RPMI8226 (cell line): ENCODE data around the gene ADGRD2.

Experiments used
- DNase-seq: peaks from one replicate; pipeline ENCODE4 v3.0.0-alpha.2; 2015

Gene ADGRD2

GRCh38 chr9:124437086-124437485 lies 13.2 kb upstream of the ADGRD2 start:
- DNase-seq = no peak

GRCh38 chr9:124438091-124438490 lies 12.2 kb upstream of the ADGRD2 start:
- no peak for DNase-seq

DNA sequence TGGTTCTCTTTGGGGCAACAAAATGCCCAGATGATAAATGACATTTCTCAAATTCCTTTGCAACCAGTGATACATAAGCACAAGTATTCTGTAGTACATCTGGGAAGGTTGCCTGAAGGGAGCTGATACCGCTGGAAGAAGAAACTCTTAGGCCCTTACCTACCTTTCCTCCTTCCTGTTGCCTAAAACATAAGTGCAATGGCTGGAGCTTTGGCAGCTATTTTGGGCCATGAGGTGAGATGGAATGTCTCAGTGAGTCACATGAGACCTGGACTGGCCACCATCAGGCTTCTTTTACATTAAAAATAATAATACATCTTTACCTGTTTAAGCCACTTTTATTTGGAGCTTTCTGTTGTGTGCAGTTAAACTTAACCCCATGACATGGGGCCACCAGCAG lies 11.2 kb upstream of the ADGRD2 start:
- DNase-seq = no peak

DNA sequence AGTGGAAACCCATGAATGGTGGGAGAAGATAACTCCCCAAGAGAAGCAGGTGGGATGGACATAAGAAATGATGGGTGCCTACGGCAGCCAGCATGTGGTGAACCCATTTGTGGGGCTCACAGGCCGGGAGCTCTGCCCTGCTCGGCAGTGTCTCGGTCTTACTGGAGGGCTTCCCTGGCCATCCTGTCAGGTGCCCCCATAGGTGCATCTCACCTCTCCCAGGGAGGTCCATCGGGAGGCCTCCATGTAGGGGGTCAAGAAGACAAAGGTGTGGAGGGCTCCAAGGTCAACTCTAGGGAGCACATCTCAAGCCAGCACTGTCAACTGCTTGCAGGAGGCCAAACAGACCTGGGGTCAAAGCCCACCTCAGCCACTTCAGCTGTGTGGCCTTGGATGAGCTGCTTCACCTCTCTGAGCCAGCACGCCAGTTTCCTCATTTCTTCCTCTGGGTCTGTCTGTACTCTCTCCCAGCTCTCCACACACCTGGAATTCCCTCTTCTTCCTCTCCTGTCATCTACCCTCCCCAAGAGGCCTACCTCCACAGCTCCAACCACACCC lies 10.5 kb upstream of the ADGRD2 start:
- no peak for DNase-seq

GRCh38 chr9:124440786-124441185 lies 9.5 kb upstream of the ADGRD2 start:
- no peak for DNase-seq

GRCh38 chr9:124441291-124441690 lies 9.0 kb upstream of the ADGRD2 start:
- peak; percentile 46 for DNase-seq

GRCh38 chr9:124442379-124442778 lies 7.9 kb upstream of the ADGRD2 start:
- no peak for DNase-seq

DNA sequence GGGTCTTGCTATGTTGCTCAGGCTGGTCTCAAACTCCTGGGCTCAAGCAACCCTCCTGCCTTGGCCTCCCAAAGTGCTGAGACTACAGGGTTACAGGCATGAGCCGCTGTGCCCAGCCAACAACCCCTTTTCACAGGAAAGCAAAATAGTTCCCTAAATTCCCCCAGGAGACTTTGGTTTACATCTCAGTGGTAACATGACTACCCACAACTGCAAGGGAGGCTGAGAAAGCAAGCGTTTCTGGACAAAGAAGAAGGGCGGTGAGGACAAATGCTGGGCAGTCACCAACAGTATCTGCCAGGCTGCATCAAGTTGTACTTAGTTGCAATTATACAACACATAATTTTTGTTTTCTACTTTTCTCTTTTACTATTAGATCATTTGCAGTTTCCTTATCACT lies 7.4 kb upstream of the ADGRD2 start:
- DNase-seq = no peak

GRCh38 chr9:124443625-124444024 lies 6.6 kb upstream of the ADGRD2 start:
- DNase-seq = no peak

GRCh38 chr9:124444166-124444565 lies 6.1 kb upstream of the ADGRD2 start:
- no peak for DNase-seq

DNA sequence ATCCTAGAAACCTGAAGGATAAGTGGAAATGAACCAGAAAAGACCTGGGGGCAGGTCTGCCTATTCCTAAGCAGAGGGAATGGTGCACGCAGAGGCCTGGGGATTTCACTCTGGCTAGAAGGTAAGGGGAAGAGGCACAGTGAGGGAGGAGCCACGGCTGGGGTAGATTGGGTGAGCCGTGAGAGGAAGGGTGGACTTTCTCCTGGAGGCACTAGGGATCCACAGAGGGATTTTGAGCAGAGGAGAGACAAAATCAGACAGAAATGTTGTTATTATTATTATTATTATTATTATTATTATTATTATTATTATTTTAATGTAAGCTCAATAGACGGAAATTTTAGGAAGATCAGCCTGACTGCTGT lies 3.0 kb upstream of the ADGRD2 start:
- no peak for DNase-seq

DNA sequence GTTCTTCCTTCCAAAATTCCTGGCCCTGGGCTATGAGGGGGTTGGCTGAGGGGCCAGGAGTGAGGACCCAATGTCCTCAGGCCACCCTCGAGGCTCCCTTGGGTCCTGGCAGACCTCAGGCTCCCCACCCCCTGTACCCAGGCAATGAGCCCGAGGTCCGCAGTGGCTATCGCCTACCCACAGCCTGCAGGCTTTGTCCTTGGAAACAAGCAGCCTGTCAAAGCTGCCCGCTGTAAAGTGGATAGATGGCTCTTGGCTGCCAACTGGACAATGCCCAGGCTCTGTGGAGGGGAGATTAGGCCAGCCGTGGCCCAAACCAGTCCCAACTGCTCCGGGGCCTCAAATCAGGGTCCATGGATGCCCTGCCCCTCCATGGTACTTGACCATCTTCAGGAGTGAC lies 2.2 kb upstream of the ADGRD2 start:
- no peak for DNase-seq

DNA sequence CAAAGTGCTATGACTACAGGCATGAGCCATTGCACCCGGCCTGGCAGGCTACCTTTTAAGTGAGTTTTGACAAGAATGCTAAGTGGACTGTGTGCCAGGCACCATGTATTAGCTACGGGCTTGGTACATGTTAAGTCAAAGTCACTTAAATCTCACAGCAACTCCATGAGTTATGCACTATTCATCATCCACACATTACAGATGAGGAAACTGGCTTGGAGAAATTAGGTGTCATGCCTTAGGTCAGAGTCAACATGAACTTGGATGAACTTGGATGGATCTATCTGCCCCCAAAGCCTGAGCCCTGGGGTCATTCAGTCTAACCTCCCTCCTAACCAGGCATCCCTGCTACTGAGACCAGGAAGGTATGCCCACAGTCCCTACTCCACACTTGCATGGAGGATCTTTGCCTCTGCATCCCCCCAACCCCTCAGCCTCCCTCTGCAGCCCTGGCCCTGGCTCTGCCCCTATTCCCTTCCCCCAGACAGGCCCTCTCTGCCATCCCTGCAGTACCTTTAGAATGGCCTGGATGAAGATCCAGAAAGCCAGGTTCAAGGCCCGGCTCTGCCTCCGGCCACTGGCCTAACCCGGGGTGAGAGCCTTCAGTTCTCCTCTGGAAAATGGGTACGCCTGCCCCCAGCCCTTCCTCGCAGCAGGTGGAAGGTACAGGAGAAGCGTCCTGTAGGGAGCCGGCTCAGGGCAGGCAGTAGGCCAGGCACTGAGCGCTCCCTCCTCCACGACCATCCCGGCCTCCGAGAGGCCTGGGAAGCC lies 685 bp upstream of the ADGRD2 start:
- DNase-seq = no peak

- DNase-seq = no peak
Measured at GRCh38 chr9:124450931-124451661, 845 bp downstream of the ADGRD2 start.

- DNase-seq = no peak
Measured at GRCh38 chr9:124452326-124452725, 2.1 kb downstream of the ADGRD2 start.

- DNase-seq = no peak
Measured at GRCh38 chr9:124452841-124453585, 2.8 kb downstream of the ADGRD2 start.

DNA sequence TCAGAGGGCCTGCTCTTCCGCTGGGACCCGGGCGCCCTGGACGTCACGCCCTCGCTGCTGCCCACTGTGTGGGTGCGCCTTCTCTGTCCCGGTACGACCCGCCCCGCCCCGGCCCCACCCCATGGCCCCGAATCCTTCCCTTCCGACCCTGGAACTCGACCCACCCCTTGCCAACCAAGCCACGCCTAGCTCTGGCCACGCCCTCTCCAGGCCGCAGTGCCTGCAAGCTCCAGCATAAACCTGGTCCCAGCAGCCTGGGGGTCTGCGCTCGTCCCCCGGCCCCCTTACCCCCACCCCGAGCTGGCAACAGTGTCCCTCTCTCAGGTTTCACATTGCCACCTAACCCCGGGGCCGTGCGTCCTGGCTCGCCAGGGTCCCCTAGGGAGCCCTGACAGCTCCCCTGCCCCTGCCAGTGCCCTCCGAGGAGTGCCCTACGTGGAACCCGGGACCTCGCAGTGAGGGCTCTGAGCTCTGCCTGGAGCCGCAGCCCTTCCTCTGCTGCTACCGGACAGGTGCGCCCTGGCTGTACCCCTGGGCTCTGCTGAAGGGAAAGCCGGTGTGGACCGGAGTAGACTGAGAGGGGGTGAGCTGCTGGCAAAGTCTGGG lies 3.4 kb downstream of the ADGRD2 start:
- DNase-seq = no peak

DNA sequence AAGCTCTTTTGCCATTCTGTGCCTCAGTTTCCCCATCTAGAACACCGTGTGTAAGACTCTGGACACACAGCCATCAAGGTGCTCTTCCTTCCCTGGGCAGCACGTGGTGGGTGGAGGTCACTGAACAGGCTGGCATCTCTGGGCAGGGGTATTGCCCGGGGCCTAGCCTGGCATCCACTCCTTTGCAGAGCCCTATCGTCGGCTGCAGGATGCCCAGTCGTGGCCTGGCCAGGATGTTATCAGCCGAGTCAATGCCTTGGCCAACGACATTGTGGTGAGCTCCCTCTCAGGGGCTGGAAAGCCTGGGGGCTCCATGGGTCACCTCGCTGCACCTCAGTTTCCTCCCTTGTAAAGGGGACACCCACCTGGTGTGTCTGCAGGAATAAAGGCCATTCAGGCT lies 4.0 kb downstream of the ADGRD2 start:
- no peak for DNase-seq

DNA sequence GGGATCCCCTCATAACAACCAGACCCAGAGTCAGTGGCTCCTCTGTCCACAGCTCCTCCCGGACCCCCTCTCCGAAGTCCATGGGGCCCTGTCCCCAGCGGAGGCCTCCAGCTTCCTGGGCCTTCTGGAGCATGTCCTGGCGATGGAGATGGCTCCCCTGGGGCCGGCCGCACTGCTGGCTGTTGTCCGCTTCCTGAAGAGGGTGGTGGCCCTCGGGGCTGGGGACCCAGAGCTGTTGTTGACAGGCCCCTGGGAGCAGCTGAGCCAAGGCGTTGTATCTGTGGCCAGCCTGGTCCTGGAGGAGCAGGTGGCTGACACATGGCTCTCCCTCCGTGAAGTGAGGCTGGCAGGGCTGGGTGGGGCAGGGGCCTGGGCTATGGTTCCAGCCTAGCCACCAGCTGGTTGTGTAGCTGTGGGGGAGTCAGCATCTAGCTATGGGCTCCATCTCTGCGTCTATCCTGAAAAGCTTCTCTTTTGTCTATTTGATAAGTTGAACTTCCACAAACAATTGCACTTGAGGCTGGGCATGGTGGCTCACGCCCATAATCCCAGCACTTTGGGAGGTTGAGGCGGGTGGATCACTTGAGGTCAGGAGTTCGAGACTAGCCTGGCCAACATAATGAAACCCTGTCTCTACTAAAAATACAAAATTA lies 4.7 kb downstream of the ADGRD2 start:
- no peak for DNase-seq

DNA sequence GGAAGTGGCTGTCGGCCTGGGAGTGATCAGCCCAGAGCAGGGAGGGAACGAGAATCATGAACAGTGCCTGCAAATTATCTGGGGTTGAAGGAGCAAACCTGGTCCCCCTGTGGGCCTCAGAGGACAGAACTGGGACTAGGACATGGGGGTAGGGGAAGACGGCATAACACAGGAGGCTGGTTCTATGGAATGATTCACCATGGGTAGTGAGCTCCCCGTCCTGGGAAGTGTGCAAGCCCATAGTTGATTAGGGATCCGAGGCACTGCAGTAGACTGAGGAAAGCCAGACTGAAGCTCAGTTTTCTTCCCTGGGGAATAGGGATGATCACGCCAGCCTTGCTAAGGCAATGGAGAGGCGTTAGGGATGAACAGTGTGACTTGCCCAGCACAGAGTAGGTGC lies 5.6 kb downstream of the ADGRD2 start:
- no peak for DNase-seq

DNA sequence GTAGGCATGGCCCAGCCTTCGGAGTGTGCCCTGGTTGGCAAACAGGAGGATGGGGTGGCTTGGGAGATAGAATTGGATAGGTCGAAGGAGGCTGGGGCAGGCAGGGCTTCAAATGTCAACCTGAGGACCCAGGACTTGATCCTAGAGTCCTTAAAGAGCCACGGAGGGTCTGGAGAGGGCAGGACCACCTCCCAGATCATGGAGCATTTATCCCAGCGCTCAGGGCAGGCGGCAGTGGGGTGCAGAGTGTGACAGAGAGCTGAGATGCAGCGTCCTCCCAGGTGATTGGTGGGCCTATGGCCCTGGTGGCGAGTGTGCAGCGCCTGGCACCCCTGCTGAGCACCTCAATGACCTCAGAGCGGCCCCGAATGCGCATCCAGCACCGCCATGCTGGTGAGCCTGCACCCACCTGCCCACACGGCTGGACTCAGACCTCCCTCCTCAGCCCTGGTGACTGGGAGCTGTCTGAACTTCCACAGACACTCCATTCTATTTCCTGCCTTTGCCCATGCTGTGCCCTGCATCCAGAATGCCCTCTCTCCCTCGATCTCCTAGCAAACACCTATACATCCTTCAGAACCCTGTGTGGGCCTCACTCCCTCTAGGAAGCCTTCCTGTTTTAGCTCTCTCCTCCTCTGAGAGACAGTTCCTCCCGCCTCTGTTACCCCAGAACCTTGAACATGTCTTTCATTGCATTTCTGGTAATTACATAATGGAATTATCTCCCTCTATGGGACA lies 6.3 kb downstream of the ADGRD2 start:
- no peak for DNase-seq
